GM18873 (cell line): ENCODE data around the gene HDLBP.

Experiments used
- ATAC-seq: cut with Tn5 transposase; IDR thresholded peaks from one replicate; pipeline ENCODE4 v1.9.1; 2021; ENCODE audit warnings: mild to moderate bottlenecking, moderate library complexity, moderate number of reproducible peaks; ENCODE audit not compliant: unreplicated experiment, low FRiP score

The HDLBP gene

GRCh38 chr2:241232736-241233575 is 82.5 kb downstream of the HDLBP start:
- no peak for ATAC-seq

- no peak for ATAC-seq
Observed at GRCh38 chr2:241230435-241230834, 85.0 kb downstream of the HDLBP start.

- ATAC-seq: no peak
Observed at GRCh38 chr2:241229563-241230401, 85.7 kb downstream of the HDLBP start.

GRCh38 chr2:241228860-241229516 is 86.5 kb downstream of the HDLBP start:
- ATAC-seq: no peak

- no peak for ATAC-seq
Observed at GRCh38 chr2:241228081-241228859, 87.2 kb downstream of the HDLBP start.

GRCh38 chr2:241227594-241227993 is 87.9 kb downstream of the HDLBP start:
- no peak for ATAC-seq

GRCh38 chr2:241226723-241227572 is 88.5 kb downstream of the HDLBP start:
- ATAC-seq: no peak

GRCh38 chr2:241225983-241226382 is 89.5 kb downstream of the HDLBP start:
- ATAC-seq: no peak

GRCh38 chr2:241225545-241225944 is 89.9 kb downstream of the HDLBP start:
- ATAC-seq: no peak

- ATAC-seq: no peak
Observed at GRCh38 chr2:241224851-241225438, 90.5 kb downstream of the HDLBP start.

GRCh38 chr2:241224018-241224850 is 91.2 kb downstream of the HDLBP start:
- no peak for ATAC-seq

GRCh38 chr2:241223211-241224017 is 92.1 kb downstream of the HDLBP start:
- ATAC-seq: no peak

GRCh38 chr2:241219856-241220356 is 95.6 kb downstream of the HDLBP start:
- ATAC-seq: no peak

GRCh38 chr2:241219030-241219382 is 96.5 kb downstream of the HDLBP start:
- no peak for ATAC-seq

- no peak for ATAC-seq
Observed at GRCh38 chr2:241218131-241219029, 97.1 kb downstream of the HDLBP start.

GRCh38 chr2:241217320-241218031 is 98.0 kb downstream of the HDLBP start:
- no peak for ATAC-seq
